ENCODE measurements around the gene MAP2.

- no peak for TF ChIP-seq CTCF (IDR thresholded peaks at IDR 0.05)
- no peak for TF ChIP-seq POLR2AphosphoS5 (IDR thresholded peaks at IDR 0.05)
- TF ChIP-seq POLR2A (IDR thresholded peaks at IDR 0.05) = no peak
- TF ChIP-seq EP300 (IDR thresholded peaks at IDR 0.05) = no peak
Measured at GRCh38 chr2:209763106-209763505, 339.3 kb downstream of the MAP2 start.
